Measurements from ENCODE around the gene CDK13.

DNA sequence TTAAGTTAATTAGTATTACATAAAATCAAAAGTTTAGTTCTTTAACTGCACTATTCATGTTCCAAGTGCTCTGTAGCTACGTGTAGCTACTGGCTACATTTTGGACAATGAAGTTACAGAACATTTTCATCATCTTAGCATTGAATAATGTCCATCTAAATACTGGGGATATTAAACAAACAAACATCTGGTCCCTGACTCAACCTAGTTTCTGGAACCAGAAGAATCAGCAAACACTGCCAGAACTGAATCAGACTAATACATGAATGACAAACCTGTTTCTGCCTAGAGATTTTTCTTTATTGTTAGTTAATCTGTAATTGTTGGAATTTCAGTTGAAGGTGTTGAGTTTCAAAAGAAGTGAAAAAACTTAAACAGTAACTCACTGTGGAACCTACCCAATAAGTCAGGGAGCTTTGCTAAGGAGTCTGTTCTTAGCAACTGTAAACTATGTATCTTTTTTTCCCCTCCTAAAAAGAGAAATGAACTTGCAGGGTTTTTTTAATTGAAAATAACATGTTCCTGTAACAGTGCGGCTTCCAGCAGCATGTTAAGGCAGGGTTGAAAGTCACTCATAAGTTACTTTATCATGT is 58.3 kb downstream of the CDK13 start:
- TF ChIP-seq CTCF (conservative IDR thresholded peaks at IDR 0.05; ENCODE audit: low read length) (no peak), EZH2phosphoT487 (IDR thresholded peaks at IDR 0.05; ENCODE audit: borderline replicate concordance, low read depth, low read length) (no peak)
